Dendritic cell treated with granulocyte-macrophage colony-stimulating factor and Interleukin-4, amounts not matched to agents 40 ng/mL and 50 ng/mL, for 4 days (primary cell): ENCODE measurements around the gene RANBP1.
"Not testable (repeated sequence)": the region's sequence is repeated elsewhere in the genome, so short reads cannot be mapped to it uniquely, and the experiment has no call there.

Experiments
- H3K27ac Mint-ChIP-seq: one replicate; pipeline ENCODE4 v1.8.0; 2022; ENCODE audit warnings: mild to moderate bottlenecking, mixed read lengths
- H3K27me3 Mint-ChIP-seq: one replicate; pipeline ENCODE4 v1.8.0; 2022; ENCODE audit warnings: mild to moderate bottlenecking, mixed read lengths
- H3K36me3 Mint-ChIP-seq: one replicate; pipeline ENCODE4 v1.8.0; 2022; ENCODE audit warnings: low read depth, mixed read lengths
- H3K4me1 Mint-ChIP-seq: one replicate; pipeline ENCODE4 v1.8.0; 2022; ENCODE audit warnings: low read depth, mixed read lengths
- H3K4me3 Mint-ChIP-seq: one replicate; pipeline ENCODE4 v1.8.0; 2022; ENCODE audit warnings: mild to moderate bottlenecking, moderate library complexity, mixed read lengths
- H3K9me3 Mint-ChIP-seq: one replicate; pipeline ENCODE4 v1.8.0; 2022; ENCODE audit warnings: mixed read lengths
- intact Hi-C: fragments of 100-400 bp; cut with micrococcal nuclease; formaldehyde crosslinking; loops from one replicate; pipeline ENCODE4 v1.15.0; 2022

Gene RANBP1

GRCh38 chr22:20115691-20116375 lies at the start of gene RANBP1:
RANBP1 (plus strand) TSS chr22:20116104; CDS start chr22:20116185, 81 bp downstream.
- peak within 1 kb of the TSS; percentile 88 for H3K4me3 Mint-ChIP-seq
- peaks cover 84% of the 10 kb centered on the region for H3K36me3 Mint-ChIP-seq
- peaks cover 38% of the 10 kb centered on the region for H3K4me1 Mint-ChIP-seq
- no peaks in the 10 kb centered on the region for H3K9me3 Mint-ChIP-seq
- intact Hi-C loops: no loop called here
- peak within 1 kb of the TSS; percentile 96 for H3K27ac Mint-ChIP-seq
- no peaks in the 10 kb centered on the region for H3K27me3 Mint-ChIP-seq

GRCh38 chr22:20066617-20067383 lies 49.1 kb upstream of the RANBP1 start:
- H3K36me3 Mint-ChIP-seq: peaks cover 55% of the 10 kb centered on the region
- no peaks in the 10 kb centered on the region for H3K9me3 Mint-ChIP-seq
- H3K27ac Mint-ChIP-seq: no peak overlapping the region
- no peaks in the 10 kb centered on the region for H3K27me3 Mint-ChIP-seq
- intact Hi-C loops: no loop called here
- H3K4me1 Mint-ChIP-seq: no peaks in the 10 kb centered on the region
- H3K4me3 Mint-ChIP-seq: no peak overlapping the region

GRCh38 chr22:20067384-20067682 lies 48.6 kb upstream of the RANBP1 start:
- H3K9me3 Mint-ChIP-seq, H3K27me3 Mint-ChIP-seq, intact Hi-C loops, H3K27ac Mint-ChIP-seq, H3K4me3 Mint-ChIP-seq, H3K4me1 Mint-ChIP-seq: not testable (repeated sequence)
- H3K36me3 Mint-ChIP-seq: peaks cover 50% of the 10 kb centered on the region

GRCh38 chr22:20068640-20069039 lies 47.3 kb upstream of the RANBP1 start:
- Mint-ChIP-seq H3K27me3 (no peaks in the 10 kb centered on the region), H3K9me3 (no peaks in the 10 kb centered on the region), H3K27ac (no peak overlapping the region), H3K4me3 (no peak overlapping the region), H3K4me1 (no peaks in the 10 kb centered on the region), H3K36me3 (peaks cover 37% of the 10 kb centered on the region)
- intact Hi-C loops: no loop called here

- no peak overlapping the region for H3K4me3 Mint-ChIP-seq
- H3K27ac Mint-ChIP-seq: no peak overlapping the region
- no peaks in the 10 kb centered on the region for H3K27me3 Mint-ChIP-seq
- H3K36me3 Mint-ChIP-seq: peaks cover 28% of the 10 kb centered on the region
- no peaks in the 10 kb centered on the region for H3K4me1 Mint-ChIP-seq
- intact Hi-C loops: no loop called here
- H3K9me3 Mint-ChIP-seq: no peaks in the 10 kb centered on the region
Observed at GRCh38 chr22:20069331-20070042, 46.4 kb upstream of the RANBP1 start.

- no peaks in the 10 kb centered on the region for H3K9me3 Mint-ChIP-seq
- H3K27ac Mint-ChIP-seq: peak overlapping the region; percentile 13
- peaks cover 8% of the 10 kb centered on the region for H3K36me3 Mint-ChIP-seq
- intact Hi-C loops: no loop called here
- no peak overlapping the region for H3K4me3 Mint-ChIP-seq
- H3K4me1 Mint-ChIP-seq: no peaks in the 10 kb centered on the region
- no peaks in the 10 kb centered on the region for H3K27me3 Mint-ChIP-seq
Observed at GRCh38 chr22:20071524-20071972, 44.4 kb upstream of the RANBP1 start.

- Mint-ChIP-seq H3K4me1 (peaks cover 11% of the 10 kb centered on the region), H3K27ac (no peak overlapping the region), H3K36me3 (no peaks in the 10 kb centered on the region), H3K4me3 (no peak overlapping the region), H3K9me3 (no peaks in the 10 kb centered on the region), H3K27me3 (no peaks in the 10 kb centered on the region)
- intact Hi-C loops: no loop called here
Observed at GRCh38 chr22:20076627-20077172, 39.2 kb upstream of the RANBP1 start.

- intact Hi-C loops: loop anchor here (1.0 kb wide), 1 partner anchor 37 kb away; the partner anchor contains the start of gene TRMT2A
- H3K4me1 Mint-ChIP-seq: peaks cover 41% of the 10 kb centered on the region
- H3K36me3 Mint-ChIP-seq: peaks cover 8% of the 10 kb centered on the region
- H3K27ac Mint-ChIP-seq: peak within 1 kb of the TSS; percentile 79
- H3K9me3 Mint-ChIP-seq: no peaks in the 10 kb centered on the region
- peak within 1 kb of the TSS; percentile 81 for H3K4me3 Mint-ChIP-seq
- no peaks in the 10 kb centered on the region for H3K27me3 Mint-ChIP-seq
Observed at GRCh38 chr22:20079745-20080444, 36.0 kb upstream of the RANBP1 start, which contains the start of gene DGCR8. DGCR8 (plus strand) TSS chr22:20080241; CDS start chr22:20085964, 5,723 bp downstream.

GRCh38 chr22:20080445-20080775 lies 35.5 kb upstream of the RANBP1 start:
- peak overlapping the region; percentile 79 for H3K27ac Mint-ChIP-seq

GRCh38 chr22:20080776-20081654 lies 34.9 kb upstream of the RANBP1 start:
- H3K36me3 Mint-ChIP-seq: peaks cover 19% of the 10 kb centered on the region
- H3K4me1 Mint-ChIP-seq: peaks cover 44% of the 10 kb centered on the region
- H3K27ac Mint-ChIP-seq: peak overlapping the region; percentile 79
- peak overlapping the region; percentile 79 for H3K4me3 Mint-ChIP-seq
- H3K27me3 Mint-ChIP-seq: no peaks in the 10 kb centered on the region
- H3K9me3 Mint-ChIP-seq: no peaks in the 10 kb centered on the region
- intact Hi-C loops: loop anchor here (1.0 kb wide), 1 partner anchor 36 kb away; the partner anchor contains the start of gene TRMT2A

More at GRCh38 chr22:20080445-20080775, 35.5 kb upstream of the RANBP1 start:
- intact Hi-C loops: loop anchor here (1.0 kb wide), 1 partner anchor 37 kb away; the partner anchor contains the start of gene TRMT2A
- Mint-ChIP-seq H3K9me3 (no peaks in the 10 kb centered on the region), H3K36me3 (peaks cover 13% of the 10 kb centered on the region), H3K4me3 (peak overlapping the region; percentile 79), H3K4me1 (peaks cover 44% of the 10 kb centered on the region), H3K27me3 (no peaks in the 10 kb centered on the region)

GRCh38 chr22:20083157-20083890 lies 32.6 kb upstream of the RANBP1 start:
- H3K4me3 Mint-ChIP-seq: no peak overlapping the region
- H3K36me3 Mint-ChIP-seq: peaks cover 42% of the 10 kb centered on the region
- intact Hi-C loops: no loop called here
- no peaks in the 10 kb centered on the region for H3K27me3 Mint-ChIP-seq
- H3K9me3 Mint-ChIP-seq: no peaks in the 10 kb centered on the region
- no peak overlapping the region for H3K27ac Mint-ChIP-seq
- H3K4me1 Mint-ChIP-seq: peaks cover 44% of the 10 kb centered on the region

- Mint-ChIP-seq H3K9me3 (no peaks in the 10 kb centered on the region), H3K4me3 (no peak overlapping the region), H3K27ac (peak overlapping the region; percentile 28), H3K36me3 (peaks cover 49% of the 10 kb centered on the region), H3K27me3 (no peaks in the 10 kb centered on the region), H3K4me1 (peaks cover 44% of the 10 kb centered on the region)
- intact Hi-C loops: no loop called here
Observed at GRCh38 chr22:20083891-20084546, 31.9 kb upstream of the RANBP1 start.
